DMS 273 (cell line): ENCODE results near the gene SLC22A6.

Experiments
- DNase-seq: peaks from one replicate; lab custom pipeline; 2025; ENCODE audit not compliant: unreplicated experiment; lab: John Stamatoyannopoulos, UW

Gene SLC22A6

GRCh38 chr11:62984451-62984991, at the start of gene SLC22A6:
Gene SLC22A6 (minus strand): TSS chr11:62984967. CDS start chr11:62984690, 277 bp downstream.
- no peak for DNase-seq

GRCh38 chr11:63032457-63032856, 47.7 kb upstream of the SLC22A6 start:
- no peak for DNase-seq

- peak; percentile 90 for DNase-seq
Measured at GRCh38 chr11:63023841-63024648, 39.3 kb upstream of the SLC22A6 start.

- no peak for DNase-seq
Measured at GRCh38 chr11:63023222-63023814, 38.6 kb upstream of the SLC22A6 start.

GRCh38 chr11:63022441-63022840, 37.7 kb upstream of the SLC22A6 start:
- no peak for DNase-seq

- peak; percentile 73 for DNase-seq
Measured at GRCh38 chr11:63020671-63021291, 36.0 kb upstream of the SLC22A6 start.

GRCh38 chr11:63019506-63019905, 34.7 kb upstream of the SLC22A6 start:
- no peak for DNase-seq

- DNase-seq: peak; percentile 80
Measured at GRCh38 chr11:63017306-63017974, 32.7 kb upstream of the SLC22A6 start.

GRCh38 chr11:63015521-63016215, 30.9 kb upstream of the SLC22A6 start, which contains the start of gene SLC22A8:
Gene SLC22A8 (minus strand): TSS chr11:63015841. CDS start chr11:63014958, 883 bp downstream.
- DNase-seq: no peak

- DNase-seq: no peak
Measured at GRCh38 chr11:63014408-63015055, 29.8 kb upstream of the SLC22A6 start.

- no peak for DNase-seq
Measured at GRCh38 chr11:63012839-63013238, 28.1 kb upstream of the SLC22A6 start.

GRCh38 chr11:63012430-63012829, 27.7 kb upstream of the SLC22A6 start:
- no peak for DNase-seq

GRCh38 chr11:63010934-63011439, 26.2 kb upstream of the SLC22A6 start:
- no peak for DNase-seq

- no peak for DNase-seq
Measured at GRCh38 chr11:63007920-63008319, 23.2 kb upstream of the SLC22A6 start.

GRCh38 chr11:63001456-63001855, 16.7 kb upstream of the SLC22A6 start:
- DNase-seq: peak; percentile 16

GRCh38 chr11:62999649-63000048, 14.9 kb upstream of the SLC22A6 start:
- DNase-seq: no peak

- no peak for DNase-seq
Measured at GRCh38 chr11:62999156-62999555, 14.4 kb upstream of the SLC22A6 start.

GRCh38 chr11:62996271-62996670, 11.5 kb upstream of the SLC22A6 start:
- DNase-seq: no peak

GRCh38 chr11:62994775-62995174, 10.0 kb upstream of the SLC22A6 start:
- DNase-seq: no peak

GRCh38 chr11:62988276-62988675, 3.5 kb upstream of the SLC22A6 start:
- no peak for DNase-seq
